Liver (tissue), 9 donors: ENCODE results near the gene TWIST2. TPM values are rescaled to one million over a fixed set of nuclear protein-coding genes. Genes with fewer than 3 reads are reported as not detected.

Experiments used
- DNase-seq: peaks from one replicate; pipeline ENCODE4 v3.0.0-alpha.2; 2017; ENCODE audit warnings: low spot score
- H3K27ac ChIP-seq, 2 donors: one replicate each; pipeline ENCODE4 v1.7.0; 2013; ENCODE audit warnings: inconsistent platforms in 2 of 2, low read length in 2 of 2, control low read depth in 1 of 2, low read depth in 1 of 2, mild to moderate bottlenecking in 1 of 2
- H3K27me3 ChIP-seq, 4 donors: one replicate each; pipeline versions ENCODE4 v1.6.1 to v1.7.0; 2013; ENCODE audit warnings: low read length in 3 of 4, inconsistent platforms in 1 of 4, mild to moderate bottlenecking in 1 of 4, moderate library complexity in 1 of 4; ENCODE audit not compliant: control insufficient read depth in 4 of 4, insufficient read depth in 4 of 4
- H3K36me3 ChIP-seq, 4 donors: one replicate each; pipeline versions ENCODE4 v1.6.1 to v1.7.0; 2013; ENCODE audit warnings: low read length in 3 of 4, mild to moderate bottlenecking in 3 of 4, low read depth in 1 of 4, moderate library complexity in 1 of 4; ENCODE audit not compliant: control insufficient read depth in 4 of 4, insufficient read depth in 3 of 4
- H3K4me1 ChIP-seq, 4 donors: one replicate each; pipeline versions ENCODE4 v1.6.1 to v1.7.0; 2013; ENCODE audit warnings: low read length in 3 of 4, mild to moderate bottlenecking in 3 of 4, moderate library complexity in 1 of 4; ENCODE audit not compliant: control insufficient read depth in 4 of 4, insufficient read depth in 4 of 4
- H3K4me3 ChIP-seq, 3 donors: one replicate each; pipeline versions ENCODE4 v1.6.1 to v1.7.0; 2013; ENCODE audit warnings: low read length in 3 of 3, control low read depth in 1 of 3, low read depth in 1 of 3, mild to moderate bottlenecking in 1 of 3
- H3K9ac ChIP-seq, 2 donors: one replicate each; pipeline ENCODE4 v1.7.0; 2013; ENCODE audit warnings: low read length in 2 of 2, mild to moderate bottlenecking in 2 of 2, moderate library complexity in 2 of 2, control low read depth in 1 of 2, low read depth in 1 of 2
- H3K9me3 ChIP-seq, 4 donors: one replicate each; pipeline versions ENCODE4 v1.6.1 to v1.7.0; 2013; ENCODE audit warnings: low read length in 3 of 4; ENCODE audit not compliant: control insufficient read depth in 4 of 4
- ATF3 ChIP-seq: IDR thresholded peaks from 2 replicates; pipeline ENCODE4 v1.6.1; 2016; ENCODE audit warnings: antibody characterized with exemption
- CTCF ChIP-seq: fragments of 150-350 bp; IDR thresholded peaks from 2 replicates; pipeline ENCODE4 v1.5.1; 2017; ENCODE audit warnings: improper control_type of control experiment, low read depth, low read length; ENCODE audit not compliant: missing input control
- EGR1 ChIP-seq, 2 donors: IDR thresholded peaks; 2 replicates each; pipeline ENCODE4 v1.6.1; 2016 to 2018; ENCODE audit warnings: antibody characterized with exemption in 2 of 2, low read depth in 2 of 2
- FOXA1 ChIP-seq: IDR thresholded peaks from 2 replicates; pipeline ENCODE4 v1.6.1; 2016; ENCODE audit warnings: antibody characterized with exemption
- FOXA2 ChIP-seq: IDR thresholded peaks from 2 replicates; pipeline ENCODE4 v1.6.1; 2016; ENCODE audit warnings: antibody characterized with exemption
- HNF4A ChIP-seq, 2 donors: conservative IDR thresholded peaks; 2 replicates each; pipeline ENCODE4 v1.6.1; 2016; ENCODE audit warnings: antibody characterized with exemption in 2 of 2, mild to moderate bottlenecking in 2 of 2
- HNF4G ChIP-seq: IDR thresholded peaks from 2 replicates; pipeline ENCODE4 v1.6.1; 2016; ENCODE audit warnings: antibody characterized with exemption
- JUND ChIP-seq, 2 donors: IDR thresholded peaks; 2 replicates each; pipeline ENCODE4 v1.6.1; 2016; ENCODE audit warnings: antibody characterized with exemption in 2 of 2
- MAX ChIP-seq: IDR thresholded peaks from 2 replicates; pipeline ENCODE4 v1.6.1; 2016; ENCODE audit warnings: antibody characterized with exemption
- NR2F2 ChIP-seq: IDR thresholded peaks from 2 replicates; pipeline ENCODE4 v1.6.1; 2016; ENCODE audit warnings: antibody characterized with exemption
- RAD21 ChIP-seq, 2 donors: IDR thresholded peaks; 2 replicates each; pipeline ENCODE4 v1.6.1; 2016; ENCODE audit warnings: antibody characterized with exemption in 2 of 2, mild to moderate bottlenecking in 2 of 2
- REST ChIP-seq: IDR thresholded peaks from 2 replicates; pipeline ENCODE4 v1.6.1; 2016; ENCODE audit warnings: antibody characterized with exemption, mild to moderate bottlenecking
- SP1 ChIP-seq: IDR thresholded peaks from 2 replicates; pipeline ENCODE4 v1.6.1; 2018; ENCODE audit warnings: antibody characterized with exemption, mild to moderate bottlenecking
- TAF1 ChIP-seq: conservative IDR thresholded peaks from 2 replicates; pipeline ENCODE4 v1.6.1; 2016; ENCODE audit warnings: antibody characterized with exemption, mild to moderate bottlenecking
- YY1 ChIP-seq: IDR thresholded peaks from 2 replicates; pipeline ENCODE4 v1.6.1; 2016; ENCODE audit warnings: antibody characterized with exemption, mild to moderate bottlenecking
- ZBTB33 ChIP-seq: IDR thresholded peaks from 2 replicates; pipeline ENCODE4 v1.6.1; 2016; ENCODE audit warnings: antibody characterized with exemption
- WGBS: extraction: QIAGEN DNeasy Blood & Tissue Kit; methylation state at CpG from one replicate; pipeline ENCODE4 v1.1.7; 2013; 5-methylcytosine and 5-hydroxymethylcytosine counted together
- polyA plus RNA-seq, 2 donors: library from polyadenylated mRNA; stranded (reverse) in 1 of 2; unstranded in 1 of 2; fragments of 200-250 nt in 1 of 2; fragments of >200 nt in 1 of 2; fragmentation: Nextera tagmentation in 1 of 2; extraction: Ambion mirVana in 1 of 2; gene quantifications; one replicate each; pipeline versions ENCODE4 v1.2.1 to v1.2.3, GENCODE V29; 2013 to 2015
- total RNA-seq, 2 donors: library from RNA; depleted of rRNA; stranded (reverse); fragments of >200 nt; gene quantifications; one replicate each; pipeline ENCODE4 v1.2.3, GENCODE V29; 2014
- donor health status: healthy.
- donor health status: healthy.
- donor health status: healthy.
- donor health status: healthy.
- donor health status: healthy.

Gene TWIST2
- total and polyA plus RNA-seq, 4 donors = 0.17 to 0.20 (median 0.19) TPM; not detected in 1

GRCh38 chr2:238915196-238915595 is 67.3 kb downstream of the TWIST2 start:
- H3K9ac ChIP-seq = no peak overlapping the region
- H3K36me3 ChIP-seq = no peaks in the 10 kb centered on the region
- peaks cover 0 to 2% (median 0%) of the 10 kb centered on the region in 4 donors for H3K27me3 ChIP-seq
- H3K9me3 ChIP-seq = no peaks in the 10 kb centered on the region
- no peak for TF ChIP-seq REST
- TF ChIP-seq HNF4G = no peak
- no peak for TF ChIP-seq FOXA2
- H3K4me3 ChIP-seq = no peak overlapping the region
- 80% methylated on average over 9 of the region's 9 CpGs for WGBS
- DNase-seq = no peak
- no peak overlapping the region for H3K27ac ChIP-seq
- H3K4me1 ChIP-seq = no peaks in the 10 kb centered on the region

GRCh38 chr2:238915596-238915995 is 67.7 kb downstream of the TWIST2 start:
- Histone ChIP-seq H3K4me1 (no peaks in the 10 kb centered on the region), H3K36me3 (no peaks in the 10 kb centered on the region), H3K27ac (no peak overlapping the region), H3K9me3 (no peaks in the 10 kb centered on the region), H3K27me3 (peaks cover 0 to 2% (median 0%) of the 10 kb centered on the region in 4 donors), H3K4me3 (no peak overlapping the region), H3K9ac (no peak overlapping the region)
- no peak for DNase-seq
- 73% methylated on average over 5 of the region's 5 CpGs for WGBS
- TF ChIP-seq ATF3 = no peak
- no peak for TF ChIP-seq FOXA2
- TF ChIP-seq SP1 = no peak
- TF ChIP-seq NR2F2 = no peak
- no peak for TF ChIP-seq YY1

GRCh38 chr2:238916176-238916874 is 68.4 kb downstream of the TWIST2 start:
- no peaks in the 10 kb centered on the region for H3K4me1 ChIP-seq
- no peak overlapping the region for H3K27ac ChIP-seq
- no peak overlapping the region for H3K9ac ChIP-seq
- no peak for DNase-seq
- H3K27me3 ChIP-seq = peaks cover 0 to 2% (median 0%) of the 10 kb centered on the region in 4 donors
- no peaks in the 10 kb centered on the region for H3K9me3 ChIP-seq
- WGBS = 79% methylated on average over 16 of the region's 16 CpGs
- H3K36me3 ChIP-seq = no peaks in the 10 kb centered on the region
- H3K4me3 ChIP-seq = no peak overlapping the region
- TF ChIP-seq TAF1 (no peak), ZBTB33 (no peak), HNF4G (no peak), RAD21 (IDR thresholded peaks at IDR 0.05) (no peak), SP1 (no peak), ATF3 (no peak), CTCF (no peak), MAX (no peak), NR2F2 (no peak), EGR1 (IDR thresholded peaks at IDR 0.05; ENCODE audit: low read depth in 2 of 2) (no peak), HNF4A (conservative IDR thresholded peaks at IDR 0.05) (no peak), FOXA1 (no peak), JUND (IDR thresholded peaks at IDR 0.05) (no peak)
